Stimulated activated CD4-positive, alpha-beta T cell treated with anti-CD3 and anti-CD28 coated beads, TNF-alpha, amount 100 ng/mL, for 4 hours (primary cell): Measurements from ENCODE around the gene VILL.

ENCODE experiments used
- DNase-seq, 3 experiments: peaks; one replicate each; pipeline ENCODE4 v3.0.0-alpha.2; 2020; ENCODE audit warnings: low read depth in 3 of 3

VILL gene

GRCh38 chr3:38000965-38001455, 10.4 kb downstream of the VILL start:
- no peak for DNase-seq

- no peak for DNase-seq
Observed at GRCh38 chr3:38001456-38002081, 11.0 kb downstream of the VILL start.

- DNase-seq: no peak
Observed at GRCh38 chr3:38002291-38002876, 11.8 kb downstream of the VILL start.

GRCh38 chr3:38002940-38003339, 12.4 kb downstream of the VILL start:
- no peak for DNase-seq

GRCh38 chr3:38003371-38003816, 12.8 kb downstream of the VILL start:
- peak in 1 of 3 experiments; percentile 43 for DNase-seq

GRCh38 chr3:38003817-38004414, 13.3 kb downstream of the VILL start:
- no peak for DNase-seq

- peak in 2 of 3 experiments; percentile 45 to 46 for DNase-seq
Observed at GRCh38 chr3:38004415-38005075, 14.0 kb downstream of the VILL start.

GRCh38 chr3:38005076-38006020, 14.8 kb downstream of the VILL start:
- DNase-seq: no peak

- DNase-seq: no peak
Observed at GRCh38 chr3:38006031-38006430, 15.4 kb downstream of the VILL start.

- no peak for DNase-seq
Observed at GRCh38 chr3:38006445-38006995, 15.9 kb downstream of the VILL start.

- no peak for DNase-seq
Observed at GRCh38 chr3:38007754-38008090, 17.1 kb downstream of the VILL start.

GRCh38 chr3:38008191-38008701, 17.7 kb downstream of the VILL start:
- DNase-seq: no peak

- DNase-seq: no peak
Observed at GRCh38 chr3:38008971-38009580, 18.5 kb downstream of the VILL start.

GRCh38 chr3:38009807-38010591, 19.4 kb downstream of the VILL start:
- no peak for DNase-seq

GRCh38 chr3:38011111-38011510, 20.5 kb downstream of the VILL start:
- DNase-seq: no peak

GRCh38 chr3:38015485-38015884, 24.9 kb downstream of the VILL start:
- no peak for DNase-seq

- DNase-seq: no peak
Observed at GRCh38 chr3:38015984-38016383, 25.4 kb downstream of the VILL start.

GRCh38 chr3:38016410-38016809, 25.8 kb downstream of the VILL start:
- no peak for DNase-seq

- no peak for DNase-seq
Observed at GRCh38 chr3:38016847-38017444, 26.4 kb downstream of the VILL start.
